HEK293 (cell line): ENCODE results near the gene NEAT1.

Experiments
- CTCF ChIA-PET: fragments of 350-600 bp; formaldehyde crosslinking; extraction: SDS; loops from one replicate; lab custom pipeline; 2021; ENCODE audit warnings: antibody characterized with exemption; lab: Yijun Ruan, JAX
- POLR2A ChIA-PET: fragments of 300-600 bp; formaldehyde crosslinking; extraction: SDS; loops from one replicate; lab custom pipeline; 2020; ENCODE audit warnings: antibody characterized with exemption, inconsistent platforms; lab: Yijun Ruan, JAX
- H3K27ac ChIP-seq: fragments of 200-500 bp; sonication (Bioruptor generic); 2 replicates; pipeline ENCODE4 v1.5.1; 2014; ENCODE audit warnings: low read depth, low read length, control low read depth, inconsistent platforms; ENCODE audit errors: extremely low read depth
- H3K36me3 ChIP-seq, 2 experiments: fragments of 200-500 bp in 1 of 2; sonication (Bioruptor generic) in 1 of 2; 1 replicate in 1 of 2; 2 replicates in 1 of 2; pipeline ENCODE4 v1.5.1; 2014 to 2017; ENCODE audit warnings: inconsistent platforms in 2 of 2, low read length in 2 of 2; ENCODE audit not compliant: control insufficient read depth in 2 of 2, insufficient read depth in 1 of 2
- H3K4me1 ChIP-seq: fragments of 200-500 bp; sonication (Bioruptor generic); 2 replicates; pipeline ENCODE4 v1.5.1; 2014; ENCODE audit warnings: mild to moderate bottlenecking, low read length, inconsistent platforms; ENCODE audit not compliant: control insufficient read depth, insufficient read depth
- H3K4me3 ChIP-seq: 2 replicates; pipeline ENCODE4 v1.5.1; 2011; ENCODE audit warnings: low read depth, mild to moderate bottlenecking, control low read depth, low read length, moderate library complexity
- H3K9me3 ChIP-seq: fragments of 200-500 bp; sonication (Bioruptor generic); 2 replicates; pipeline ENCODE4 v1.5.1; 2014; ENCODE audit warnings: low read depth, low read length, inconsistent platforms; ENCODE audit not compliant: control insufficient read depth, insufficient read depth
- GLI2 ChIP-seq: fragments of 450-650 bp; formaldehyde crosslinking; IDR thresholded peaks from 2 replicates; pipeline ENCODE4; 2017; ENCODE audit warnings: missing biosample characterization, missing genetic modification characterization, low read depth, borderline replicate concordance
- GLI4 ChIP-seq: fragments of 450-650 bp; formaldehyde crosslinking; IDR thresholded peaks from 2 replicates; pipeline ENCODE4 v1.5.1; 2016; ENCODE audit warnings: missing biosample characterization, missing genetic modification characterization
- KLF1 ChIP-seq: fragments of 450-650 bp; formaldehyde crosslinking; IDR thresholded peaks from 2 replicates; pipeline ENCODE4 v1.5.1; 2016; ENCODE audit warnings: missing biosample characterization, missing genetic modification characterization
- PATZ1 ChIP-seq: fragments of 450-650 bp; formaldehyde crosslinking; IDR thresholded peaks from 2 replicates; pipeline ENCODE4 v1.5.1; 2016; ENCODE audit warnings: missing biosample characterization, missing genetic modification characterization
- PRDM1 ChIP-seq: fragments of 450-650 bp; formaldehyde crosslinking; IDR thresholded peaks from 2 replicates; pipeline ENCODE4; 2016; ENCODE audit warnings: missing biosample characterization, missing genetic modification characterization
- SCRT1 ChIP-seq: fragments of 450-650 bp; formaldehyde crosslinking; IDR thresholded peaks from 2 replicates; pipeline ENCODE4 v1.5.1; 2016; ENCODE audit warnings: missing biosample characterization, missing genetic modification characterization, borderline replicate concordance
- SCRT2 ChIP-seq: fragments of 450-650 bp; formaldehyde crosslinking; IDR thresholded peaks from 2 replicates; pipeline ENCODE4 v1.5.1; 2016; ENCODE audit warnings: missing biosample characterization, missing genetic modification characterization
- SETDB1 ChIP-seq: IDR thresholded peaks from one replicate; pipeline ENCODE4 v1.6.1; 2017; ENCODE audit warnings: mild to moderate bottlenecking, low read length, moderate library complexity, mixed read lengths; ENCODE audit not compliant: insufficient read length
- ZBTB20 ChIP-seq: fragments of 450-650 bp; formaldehyde crosslinking; IDR thresholded peaks from 2 replicates; pipeline ENCODE4 v1.5.1; 2016; ENCODE audit warnings: missing biosample characterization, missing genetic modification characterization
- ZBTB8A ChIP-seq: fragments of 450-650 bp; formaldehyde crosslinking; IDR thresholded peaks from 2 replicates; pipeline ENCODE4 v1.5.1; 2016; ENCODE audit warnings: missing biosample characterization, missing genetic modification characterization
- ZNF24 ChIP-seq: fragments of 450-650 bp; formaldehyde crosslinking; IDR thresholded peaks from 2 replicates; pipeline ENCODE4 v1.5.1; 2016; ENCODE audit warnings: missing biosample characterization, missing genetic modification characterization
- ZNF311 ChIP-seq: fragments of 450-650 bp; formaldehyde crosslinking; IDR thresholded peaks from 2 replicates; pipeline ENCODE4 v1.5.1; 2017; ENCODE audit warnings: missing biosample characterization, missing genetic modification characterization, borderline replicate concordance
- ZNF335 ChIP-seq: fragments of 450-650 bp; formaldehyde crosslinking; conservative IDR thresholded peaks from 2 replicates; pipeline ENCODE4 v1.5.1; 2016; ENCODE audit warnings: missing biosample characterization, missing genetic modification characterization
- ZNF354C ChIP-seq: fragments of 450-650 bp; formaldehyde crosslinking; IDR thresholded peaks from 2 replicates; pipeline ENCODE4 v1.5.1; 2016; ENCODE audit warnings: missing biosample characterization, missing genetic modification characterization, low read depth, borderline replicate concordance
- ZNF416 ChIP-seq: fragments of 450-650 bp; formaldehyde crosslinking; IDR thresholded peaks from 2 replicates; pipeline ENCODE4 v1.5.1; 2016; ENCODE audit warnings: missing biosample characterization, missing genetic modification characterization
- ZNF473 ChIP-seq: fragments of 450-650 bp; formaldehyde crosslinking; IDR thresholded peaks from 2 replicates; pipeline ENCODE4 v1.5.1; 2017; ENCODE audit warnings: missing biosample characterization, missing genetic modification characterization
- ZNF548 ChIP-seq: fragments of 450-650 bp; formaldehyde crosslinking; IDR thresholded peaks from 2 replicates; pipeline ENCODE4 v1.5.1; 2016; ENCODE audit warnings: missing biosample characterization, missing genetic modification characterization
- ZNF580 ChIP-seq: fragments of 450-650 bp; formaldehyde crosslinking; IDR thresholded peaks from 2 replicates; pipeline ENCODE4 v1.5.1; 2016; ENCODE audit warnings: missing biosample characterization, missing genetic modification characterization
- ZNF610 ChIP-seq: fragments of 450-650 bp; formaldehyde crosslinking; IDR thresholded peaks from 2 replicates; pipeline ENCODE4 v1.5.1; 2016; ENCODE audit warnings: missing biosample characterization, missing genetic modification characterization, borderline replicate concordance
- ZNF624 ChIP-seq: fragments of 450-650 bp; formaldehyde crosslinking; IDR thresholded peaks from 2 replicates; pipeline ENCODE4 v1.5.1; 2017; ENCODE audit warnings: missing biosample characterization, missing genetic modification characterization
- ZNF629 ChIP-seq: fragments of 450-650 bp; formaldehyde crosslinking; IDR thresholded peaks from 2 replicates; pipeline ENCODE4 v1.5.1; 2017; ENCODE audit warnings: missing biosample characterization, missing genetic modification characterization
- ZNF837 ChIP-seq: fragments of 450-650 bp; formaldehyde crosslinking; IDR thresholded peaks from 2 replicates; pipeline ENCODE4 v1.5.1; 2016; ENCODE audit warnings: missing biosample characterization, missing genetic modification characterization
- ZSCAN30 ChIP-seq: fragments of 450-650 bp; IDR thresholded peaks from 2 replicates; pipeline ENCODE4 v1.5.1; 2018; ENCODE audit warnings: missing biosample characterization, mild to moderate bottlenecking, missing genetic modification characterization, moderate library complexity

The NEAT1 gene

GRCh38 chr11:65452806-65453490 is 30.4 kb downstream of the NEAT1 start:
- ChIA-PET POLR2A (no interaction called here), CTCF (interaction anchor here (0.7 kb wide), 1 partner anchor 8 kb away, joined by 5 read pairs; no protein-coding TSS in a partner anchor)
- TF ChIP-seq ZNF610 (tag by site-specific recombination): no peak
- peak; percentile 81 for TF ChIP-seq SCRT2 (tag by site-specific recombination)
- TF ChIP-seq SCRT1 (tag by site-specific recombination): peak; percentile 68
- no peak overlapping the region for H3K4me3 ChIP-seq
- H3K4me1 ChIP-seq: no peaks in the 10 kb centered on the region
- H3K27ac ChIP-seq: no peak overlapping the region
- no peaks in the 10 kb centered on the region for H3K9me3 ChIP-seq
- no peaks in the 10 kb centered on the region for H3K36me3 ChIP-seq

GRCh38 chr11:65454311-65454695 is 31.7 kb downstream of the NEAT1 start:
- H3K4me1 ChIP-seq: no peaks in the 10 kb centered on the region
- H3K9me3 ChIP-seq: no peaks in the 10 kb centered on the region
- H3K27ac ChIP-seq: no peak overlapping the region
- no peak overlapping the region for H3K4me3 ChIP-seq
- ChIA-PET CTCF (no interaction called here), POLR2A (interaction anchor here (1.0 kb wide), 1 partner anchor 10 kb away, joined by 3 read pairs; no protein-coding TSS in a partner anchor)
- TF ChIP-seq PATZ1 (tag by site-specific recombination) (no peak), ZNF354C (tag by site-specific recombination) (no peak), ZNF548 (tag by site-specific recombination) (no peak), ZNF473 (no peak), SETDB1 (no peak), ZNF311 (tag by site-specific recombination) (no peak), ZNF416 (tag by site-specific recombination) (no peak), ZNF335 (no peak), ZNF837 (no peak), ZNF624 (no peak), GLI4 (tag by site-specific recombination) (no peak), ZNF629 (tag by site-specific recombination) (no peak), ZBTB20 (tag by site-specific recombination) (no peak), ZNF24 (tag by site-specific recombination) (no peak), KLF1 (tag by site-specific recombination) (no peak), PRDM1 (tag by site-specific recombination) (no peak), ZNF580 (no peak), ZSCAN30 (tag by site-specific recombination) (no peak), GLI2 (tag by site-specific recombination) (no peak), ZBTB8A (tag by site-specific recombination) (no peak)
- no peaks in the 10 kb centered on the region for H3K36me3 ChIP-seq
